Measurements from ENCODE around the gene FBXO27.
"Not testable (repeated sequence)": the region's sequence is repeated elsewhere in the genome, so short reads cannot be mapped to it uniquely, and the experiment has no call there.

The FBXO27 gene

GRCh38 chr19:39032063-39032918 lies at the start of gene FBXO27:
TSS of gene FBXO27 (minus strand) at chr19:39032549. CDS start at chr19:39032227, 322 bp downstream.
- DNase-seq (ENCODE audit: low spot score), result no peak

- DNase-seq (ENCODE audit: low spot score), result no peak
Measured at GRCh38 chr19:39080431-39080830, 48.1 kb upstream of the FBXO27 start.

- DNase-seq (ENCODE audit: low spot score), result no peak
Measured at GRCh38 chr19:39078436-39079200, 46.3 kb upstream of the FBXO27 start.

GRCh38 chr19:39077323-39077722 lies 45.0 kb upstream of the FBXO27 start:
- no peak for DNase-seq (ENCODE audit: low spot score)

GRCh38 chr19:39074942-39075341 lies 42.6 kb upstream of the FBXO27 start:
- DNase-seq (ENCODE audit: low spot score), result no peak

- DNase-seq (ENCODE audit: low spot score), result no peak
Measured at GRCh38 chr19:39074205-39074692, 41.9 kb upstream of the FBXO27 start.

- no peak for DNase-seq (ENCODE audit: low spot score)
Measured at GRCh38 chr19:39070888-39071287, 38.5 kb upstream of the FBXO27 start.

- not testable (repeated sequence) for DNase-seq (ENCODE audit: low spot score)
Measured at GRCh38 chr19:39068259-39068658, 35.9 kb upstream of the FBXO27 start.

- DNase-seq (ENCODE audit: low spot score), result no peak
Measured at GRCh38 chr19:39067104-39067503, 34.8 kb upstream of the FBXO27 start.

GRCh38 chr19:39065928-39066327 lies 33.6 kb upstream of the FBXO27 start:
- DNase-seq (ENCODE audit: low spot score), result no peak

- no peak for DNase-seq (ENCODE audit: low spot score)
Measured at GRCh38 chr19:39064405-39064804, 32.1 kb upstream of the FBXO27 start.

- DNase-seq (ENCODE audit: low spot score), result no peak
Measured at GRCh38 chr19:39060171-39060570, 27.8 kb upstream of the FBXO27 start.

- no peak for DNase-seq (ENCODE audit: low spot score)
Measured at GRCh38 chr19:39059302-39059701, 27.0 kb upstream of the FBXO27 start.

- no peak for DNase-seq (ENCODE audit: low spot score)
Measured at GRCh38 chr19:39057615-39058014, 25.3 kb upstream of the FBXO27 start.

GRCh38 chr19:39054091-39054470 lies 21.7 kb upstream of the FBXO27 start:
- no peak for DNase-seq (ENCODE audit: low spot score)

GRCh38 chr19:39053276-39054090 lies 21.1 kb upstream of the FBXO27 start:
- DNase-seq (ENCODE audit: low spot score), result no peak

GRCh38 chr19:39052846-39053245 lies 20.5 kb upstream of the FBXO27 start:
- DNase-seq (ENCODE audit: low spot score), result no peak

- DNase-seq (ENCODE audit: low spot score), result no peak
Measured at GRCh38 chr19:39052243-39052746, 19.9 kb upstream of the FBXO27 start.

GRCh38 chr19:39047073-39047472 lies 14.7 kb upstream of the FBXO27 start:
- DNase-seq (ENCODE audit: low spot score), result no peak

GRCh38 chr19:39046037-39046821 lies 13.9 kb upstream of the FBXO27 start:
- no peak for DNase-seq (ENCODE audit: low spot score)

- DNase-seq (ENCODE audit: low spot score), result no peak
Measured at GRCh38 chr19:39045506-39045905, 13.2 kb upstream of the FBXO27 start.

Measured in left forelimb (tissue), 1 donor.